Measurements from ENCODE around the gene DPP8. TPM values are rescaled to one million over a fixed set of nuclear protein-coding genes. Genes with fewer than 3 reads are reported as not detected.

DPP8 gene
- total RNA-seq, 4 donors from 2014 or later, result 19.8 to 30.5 (median 21.8) TPM

DNA sequence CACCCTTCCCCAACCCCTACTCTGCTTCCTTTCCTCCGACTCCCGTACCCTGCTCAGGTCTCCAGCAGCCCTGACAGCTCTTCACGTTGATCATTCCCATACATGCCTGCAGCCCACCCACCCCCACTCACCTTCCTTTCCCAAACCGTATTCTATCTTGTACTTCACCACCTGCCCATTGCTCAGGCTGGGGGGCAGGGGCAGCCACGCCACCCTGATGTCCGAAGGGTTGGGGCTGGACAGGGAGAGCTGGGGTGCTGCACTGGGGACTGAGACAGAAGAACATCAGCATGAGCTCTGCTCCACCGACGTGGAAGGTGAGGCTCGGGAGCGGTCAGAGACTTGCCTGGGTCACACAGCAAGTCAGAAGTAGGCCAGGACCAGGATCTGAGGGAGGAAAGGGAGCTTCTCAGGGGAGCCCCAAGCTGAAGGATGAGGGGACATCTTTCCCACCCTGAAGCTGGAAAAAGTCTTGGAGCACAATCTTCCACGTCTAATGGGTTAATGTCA lies 123.2 kb downstream of the DPP8 start:
- no peak for TF ChIP-seq POLR2A (IDR thresholded peaks at IDR 0.05)
- TF ChIP-seq, protein P1, sequence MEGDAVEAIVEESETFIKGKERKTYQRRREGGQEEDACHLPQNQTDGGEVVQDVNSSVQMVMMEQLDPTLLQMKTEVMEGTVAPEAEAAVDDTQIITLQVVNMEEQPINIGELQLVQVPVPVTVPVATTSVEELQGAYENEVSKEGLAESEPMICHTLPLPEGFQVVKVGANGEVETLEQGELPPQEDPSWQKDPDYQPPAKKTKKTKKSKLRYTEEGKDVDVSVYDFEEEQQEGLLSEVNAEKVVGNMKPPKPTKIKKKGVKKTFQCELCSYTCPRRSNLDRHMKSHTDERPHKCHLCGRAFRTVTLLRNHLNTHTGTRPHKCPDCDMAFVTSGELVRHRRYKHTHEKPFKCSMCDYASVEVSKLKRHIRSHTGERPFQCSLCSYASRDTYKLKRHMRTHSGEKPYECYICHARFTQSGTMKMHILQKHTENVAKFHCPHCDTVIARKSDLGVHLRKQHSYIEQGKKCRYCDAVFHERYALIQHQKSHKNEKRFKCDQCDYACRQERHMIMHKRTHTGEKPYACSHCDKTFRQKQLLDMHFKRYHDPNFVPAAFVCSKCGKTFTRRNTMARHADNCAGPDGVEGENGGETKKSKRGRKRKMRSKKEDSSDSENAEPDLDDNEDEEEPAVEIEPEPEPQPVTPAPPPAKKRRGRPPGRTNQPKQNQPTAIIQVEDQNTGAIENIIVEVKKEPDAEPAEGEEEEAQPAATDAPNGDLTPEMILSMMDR (IDR thresholded peaks at IDR 0.05), result no peak
- Histone ChIP-seq H3K4me3 (no peak overlapping the region), H3K4me1 (peaks cover 0 to 16% (median 5%) of the 10 kb centered on the region in 3 donors), H3K27me3 (peaks cover 0 to 86% (median 10%) of the 10 kb centered on the region in 4 donors), H3K9me3 (no peaks in the 10 kb centered on the region), H3K36me3 (no peaks in the 10 kb centered on the region), H3K27ac (no peak overlapping the region)
- 61 to 77% methylated on average over 5 to 9 of the region's 11 CpGs for WGBS, 2 donors
- no peak for DNase-seq
- intact Hi-C loops (cut with DNase I), result no loop called here

DNA sequence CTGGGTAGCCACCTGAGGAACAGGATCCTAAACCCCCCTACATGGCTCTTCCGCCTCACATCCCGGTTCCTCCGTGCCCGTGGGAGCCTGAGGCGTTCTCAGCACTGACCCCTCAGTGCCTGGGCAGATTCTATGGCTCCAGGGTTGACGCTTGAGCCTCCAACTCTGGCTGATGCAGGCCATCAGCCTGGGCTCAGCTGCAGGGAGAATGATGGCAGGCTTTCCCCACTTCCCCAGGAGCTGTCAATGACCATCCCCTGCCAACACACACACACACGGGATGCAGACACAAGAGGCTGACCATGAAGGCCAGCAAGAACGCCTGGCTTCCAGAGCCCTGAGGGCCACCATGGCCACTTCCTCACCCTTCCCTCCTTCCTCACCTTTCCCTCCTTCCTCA lies 123.9 kb downstream of the DPP8 start:
- intact Hi-C loops (cut with DNase I), result no loop called here
- Histone ChIP-seq H3K4me1 (peaks cover 0 to 16% (median 5%) of the 10 kb centered on the region in 3 donors), H3K27ac (no peak overlapping the region), H3K36me3 (no peaks in the 10 kb centered on the region), H3K9me3 (no peaks in the 10 kb centered on the region), H3K27me3 (peaks cover 0 to 86% (median 10%) of the 10 kb centered on the region in 4 donors), H3K4me3 (no peak overlapping the region)
- 80 to 93% methylated on average over 2 to 8 of the region's 8 CpGs for WGBS, 2 donors
- TF ChIP-seq POLR2A (IDR thresholded peaks at IDR 0.05), result no peak
- TF ChIP-seq, protein P1 (IDR thresholded peaks at IDR 0.05), result no peak
- no peak for DNase-seq

DNA sequence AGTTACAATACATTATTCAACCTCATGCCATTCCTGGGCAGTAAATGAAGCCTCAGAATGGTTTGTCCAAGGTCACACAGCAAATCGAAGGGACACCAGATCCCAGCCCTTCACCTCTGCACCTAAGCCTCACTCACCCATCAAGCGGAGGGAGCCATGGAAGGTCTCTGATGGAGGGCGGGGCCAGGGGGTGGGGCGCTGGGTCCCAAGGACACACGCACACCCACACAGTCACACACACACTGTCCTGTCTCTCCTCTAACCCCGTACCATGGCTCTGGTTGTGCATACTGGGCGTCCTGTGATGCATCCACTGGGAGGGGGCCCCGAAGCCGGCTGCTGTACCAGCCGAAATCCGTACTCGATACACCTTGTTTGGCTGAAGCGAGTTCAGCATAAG lies 124.4 kb downstream of the DPP8 start:
- TF ChIP-seq POLR2A (IDR thresholded peaks at IDR 0.05), result no peak
- TF ChIP-seq, protein P1 (IDR thresholded peaks at IDR 0.05), result no peak
- Histone ChIP-seq H3K9me3 (no peaks in the 10 kb centered on the region), H3K4me3 (no peak overlapping the region), H3K27ac (no peak overlapping the region), H3K27me3 (peaks cover 0 to 83% (median 10%) of the 10 kb centered on the region in 4 donors), H3K4me1 (peaks cover 0 to 16% (median 5%) of the 10 kb centered on the region in 3 donors), H3K36me3 (no peaks in the 10 kb centered on the region)
- DNase-seq, result no peak
- intact Hi-C loops (cut with DNase I), result no loop called here
- WGBS, 2 donors, result 79 to 84% methylated on average over 10 to 12 of the region's 13 CpGs

Small RNA genes lying within 50 kb of the gene (small RNA-seq; reads per million reads assigned to genes)
- gene AC105129.1, result 0 reads per million in 4 donors
- 0 reads per million in 4 donors for gene RF00019
- 0 reads per million in 4 donors for gene RNU6-19P

Other genes with a start within 250 kb of the DPP8 start
- gene PARP16, start 230.8 kb downstream of the DPP8 start, total RNA-seq, result 1 to 10 TPM; 5.7 to 8.6 (median 6.3) TPM
- gene RNU5A-1, start 221.6 kb downstream of the DPP8 start, total RNA-seq, result not detected
- not detected for gene RNU5B-1, start 213.0 kb downstream of the DPP8 start, total RNA-seq
- not detected for gene IGDCC3, start 139.7 kb downstream of the DPP8 start, total RNA-seq
- gene IGDCC4, start 94.7 kb downstream of the DPP8 start, total RNA-seq, result 1 to 10 TPM in 1 of 4 donors, under 1 TPM in 3; 0.12 to 2.7 (median 0.26) TPM
- 10 to 100 TPM; 14.7 to 53.2 (median 32.9) TPM for gene HACD3, start 12.8 kb upstream of the DPP8 start, total RNA-seq
- 10 to 100 TPM; 16.5 to 38.7 (median 26.7) TPM for gene INTS14, start 93.4 kb upstream of the DPP8 start, total RNA-seq
- 1 to 10 TPM; 1.7 to 5.8 (median 3.6) TPM for gene SLC24A1, start 104.2 kb upstream of the DPP8 start, total RNA-seq

All from esophagus squamous epithelium (tissue), 5 donors.